Right lobe of liver (tissue), 6 donors: ENCODE measurements around the gene GNAI2. TPM values are rescaled to one million over a fixed set of nuclear protein-coding genes. Genes with fewer than 3 reads are reported as not detected.

Source experiments
- ATAC-seq, 4 donors: fragments of 200-7000 bp; cut with Tn5 transposase; one replicate each; pipeline ENCODE4 v1.9.1; 2020; ENCODE audit warnings: mild to moderate bottlenecking in 4 of 4, moderate library complexity in 4 of 4
- DNase-seq, 3 donors: peaks; one replicate each; pipeline ENCODE4 v3.0.0-alpha.2; 2020
- H3K27ac ChIP-seq, 3 donors: fragments of 200-600 bp; one replicate each; pipeline ENCODE4 v1.8.0; 2022
- H3K27me3 ChIP-seq, 2 donors: fragments of 200-600 bp; one replicate each; pipeline ENCODE4 v1.8.0; 2022
- H3K36me3 ChIP-seq, 4 donors: fragments of 200-600 bp; sonication (generic) in 1 of 4; one replicate each; pipeline versions ENCODE4 v1.5.1 to v1.8.0; 2017 to 2022; ENCODE audit warnings: control low read depth in 1 of 4
- H3K4me1 ChIP-seq, 4 donors: fragments of 200-600 bp; sonication (generic) in 1 of 4; one replicate each; pipeline versions ENCODE4 v1.5.1 to v1.8.0; 2017 to 2022; ENCODE audit warnings: control low read depth in 1 of 4
- H3K4me3 ChIP-seq, 3 donors: fragments of 200-600 bp; one replicate each; pipeline ENCODE4 v1.8.0; 2022
- H3K9me3 ChIP-seq, 4 donors: fragments of 200-600 bp; sonication (generic) in 1 of 4; one replicate each; pipeline versions ENCODE4 v1.5.1 to v1.8.0; 2017 to 2022; ENCODE audit warnings: control low read depth in 1 of 4
- CTCF ChIP-seq, 4 donors: fragments of 200-600 bp in 3 of 4; fragments of 450-650 bp in 1 of 4; IDR thresholded peaks; one replicate each; pipeline versions ENCODE4 v1.5.1 to v1.8.0; 2016 to 2022; ENCODE audit warnings: antibody characterized with exemption in 4 of 4, mild to moderate bottlenecking in 2 of 4
- POLR2A ChIP-seq: fragments of 450-650 bp; IDR thresholded peaks from one replicate; pipeline ENCODE4 v1.6.1; 2017; ENCODE audit warnings: antibody characterized with exemption, mild to moderate bottlenecking
- WGBS: methylation state at CpG from one replicate; pipeline ENCODE4 v1.1.6; 2018; ENCODE audit warnings: low coverage, low lambda C conversion rate; ENCODE audit not compliant: insufficient coverage; ENCODE audit errors: missing lambda C conversion rate; 5-methylcytosine and 5-hydroxymethylcytosine counted together
- intact Hi-C, 2 donors: fragments of 100-400 bp; cut with DNase I; formaldehyde crosslinking; loops; one replicate each; pipeline versions ENCODE4 v1.11.2 to v1.14.1; 2022
- total RNA-seq, 6 experiments: library from RNA; depleted of rRNA in 2 of 6; stranded (reverse); fragments of >200 nt in 2 of 6; fragmentation: NEBNext Ultra II Directional in 3 of 6; extraction: Animal tissue kit (Norgen Biotek cat#: 25700) in 3 of 6; gene quantifications; one replicate each; pipeline versions ENCODE4 v1.1.0 to v1.2.4, GENCODE V29; 2016 to 2023
- donor health status: DM: no; HTN: yes; CAD: no.
- donor health status: DM: no; HTN: no; CAD: no.
- donor health status: DM: no; HTN: no; CAD: no.
- donor health status: DM: no; HTN: yes; CAD: no.
- donor health status: DM: no; HTN: yes; CAD: no.

The GNAI2 gene
- total RNA-seq, 6 experiments from 2014 or later, result 73.3 to 125 (median 98.7) TPM

- Histone ChIP-seq H3K27me3 (no peaks in the 10 kb centered on the region), H3K9me3 (no peaks in the 10 kb centered on the region), H3K27ac (no peak overlapping the region), H3K4me3 (no peak overlapping the region), H3K4me1 (peaks cover 0 to 15% (median 3%) of the 10 kb centered on the region in 4 donors), H3K36me3 (no peaks in the 10 kb centered on the region)
- no peak for TF ChIP-seq CTCF (IDR thresholded peaks at IDR 0.05)
- no peak for TF ChIP-seq POLR2A
- no peak for ATAC-seq
- no peak for DNase-seq
- intact Hi-C loops, result no loop called here
- WGBS, result 100% methylated on average over 1 of the region's 4 CpGs
Observed at GRCh38 chr3:50233176-50233575, 2.8 kb upstream of the GNAI2 start.

- DNase-seq, result no peak
- ATAC-seq, result no peak
- Histone ChIP-seq H3K9me3 (no peaks in the 10 kb centered on the region), H3K36me3 (peaks cover 0 to 9% (median 0%) of the 10 kb centered on the region in 4 donors), H3K4me3 (peak overlapping the region; percentile 77 to 95 (median 94)), H3K27me3 (no peaks in the 10 kb centered on the region), H3K27ac (peak overlapping the region; percentile 87 to 94 (median 93)), H3K4me1 (peaks cover 0 to 47% (median 21%) of the 10 kb centered on the region in 4 donors)
- TF ChIP-seq CTCF (IDR thresholded peaks at IDR 0.05) (no peak), POLR2A (no peak)
- 0% methylated on average over 11 of the region's 13 CpGs for WGBS
- intact Hi-C loops, result no loop called here
Observed at GRCh38 chr3:50236484-50237132, 604 bp downstream of the GNAI2 start.

- H3K4me3 ChIP-seq, result peak overlapping the region; percentile 77 to 95 (median 94)
- intact Hi-C loops, result no loop called here
- WGBS, result 13% methylated on average over 6 of the region's 7 CpGs
- TF ChIP-seq CTCF (IDR thresholded peaks at IDR 0.05) (no peak), POLR2A (no peak)
- ATAC-seq (no peak), DNase-seq (no peak)
- no peaks in the 10 kb centered on the region for H3K9me3 ChIP-seq
- H3K36me3 ChIP-seq, result peaks cover 0 to 9% (median 0%) of the 10 kb centered on the region in 4 donors
- H3K27me3 ChIP-seq, result no peaks in the 10 kb centered on the region
- H3K27ac ChIP-seq, result peak overlapping the region; percentile 87 to 94 (median 93)
- peaks cover 0 to 53% (median 24%) of the 10 kb centered on the region in 4 donors for H3K4me1 ChIP-seq
Observed at GRCh38 chr3:50237133-50237651, 1.2 kb downstream of the GNAI2 start.

GRCh38 chr3:50237754-50238548 lies 1.9 kb downstream of the GNAI2 start:
- Histone ChIP-seq H3K4me1 (peaks cover 0 to 58% (median 27%) of the 10 kb centered on the region in 4 donors), H3K27me3 (no peaks in the 10 kb centered on the region), H3K4me3 (peak overlapping the region; percentile 77 to 95 (median 94)), H3K9me3 (no peaks in the 10 kb centered on the region), H3K27ac (peak overlapping the region; percentile 87 to 94 (median 93)), H3K36me3 (peaks cover 0 to 9% (median 0%) of the 10 kb centered on the region in 4 donors)
- ATAC-seq (peak; percentile 15 to 46 (median 30)), DNase-seq (peak; percentile 88 to 90 (median 89))
- peak; percentile 81 for TF ChIP-seq POLR2A
- TF ChIP-seq CTCF (IDR thresholded peaks at IDR 0.05), result no peak
- intact Hi-C loops, result no loop called here
- 0% methylated on average over 3 of the region's 31 CpGs for WGBS
